Measurements from ENCODE around the gene SMARCC2. TPM values are rescaled to one million over a fixed set of nuclear protein-coding genes. Genes with fewer than 3 reads are reported as not detected.

Gene SMARCC2
- 47.4 and 50.4 TPM in 2 replicates for total RNA-seq

GRCh38 chr12:56189099-56189917, at the start of gene SMARCC2:
Gene SMARCC2, minus strand, starts transcription at chr12:56189483. Its CDS starts 22 bp downstream, at chr12:56189461.

GRCh38 chr12:56229916-56230431, 40.7 kb upstream of the SMARCC2 start, which contains the start of gene SLC39A5:
Gene SLC39A5, plus strand, starts transcription at chr12:56230051. Its CDS starts 1,224 bp downstream, at chr12:56231275.

GRCh38 chr12:56224102-56224701, 34.9 kb upstream of the SMARCC2 start, which contains the start of gene NABP2:
Gene NABP2, plus strand, starts transcription at chr12:56224342. Its CDS starts 515 bp downstream, at chr12:56224857.

GRCh38 chr12:56221757-56222530, 32.7 kb upstream of the SMARCC2 start, which contains the start of gene RNF41:
Gene RNF41, minus strand, starts transcription at chr12:56221922. Its CDS starts 7,875 bp downstream, at chr12:56214047.

GRCh38 chr12:56158029-56158925, 31.0 kb downstream of the SMARCC2 start, which contains the start of gene MYL6:
Gene MYL6, plus strand, starts transcription at chr12:56158359. Its CDS starts 43 bp downstream, at chr12:56158402.

GRCh38 chr12:56152132-56152755, 37.0 kb downstream of the SMARCC2 start, which contains the start of gene MYL6B:
Gene MYL6B, plus strand, starts transcription at chr12:56152587. Its CDS starts 1,332 bp downstream, at chr12:56153919.

GRCh38 chr12:56127888-56128669, 61.2 kb downstream of the SMARCC2 start, which contains the start of gene ESYT1:
Gene ESYT1, plus strand, starts transcription at chr12:56128267. Its CDS starts 53 bp downstream, at chr12:56128320.

GRCh38 chr12:56117778-56118687, 71.2 kb downstream of the SMARCC2 start, which contains the start of gene ZC3H10:
Gene ZC3H10, plus strand, starts transcription at chr12:56118266. Its CDS starts 2,297 bp downstream, at chr12:56120563.

GRCh38 chr12:56116267-56117081, 72.8 kb downstream of the SMARCC2 start, which contains the start of gene RPL41:
Gene RPL41, plus strand, starts transcription at chr12:56116633.

Other genes starting within 250 kb of the SMARCC2 start
- gene PMEL, start 223.4 kb downstream of the SMARCC2 start, total RNA-seq, result 0.26 and 1.2 TPM in 2 replicates
- gene CDK2, start 222.7 kb downstream of the SMARCC2 start, total RNA-seq, result 14.1 and 27.6 TPM in 2 replicates
- gene RAB5B, start 215.4 kb downstream of the SMARCC2 start, total RNA-seq, result 40.0 and 62.2 TPM in 2 replicates
- gene SUOX, start 192.2 kb downstream of the SMARCC2 start, total RNA-seq, result 9.2 and 12.0 TPM in 2 replicates
- gene IKZF4, start 168.4 kb downstream of the SMARCC2 start, total RNA-seq, result 1.1 and 2.5 TPM in 2 replicates
- 63.3 and 80.3 TPM in 2 replicates for gene RPS26, start 147.6 kb downstream of the SMARCC2 start, total RNA-seq
- 0.19 and 3.6 TPM in 2 replicates for gene ERBB3, start 109.3 kb downstream of the SMARCC2 start, total RNA-seq
- 129 and 141 TPM in 2 replicates for gene PA2G4, start 84.9 kb downstream of the SMARCC2 start, total RNA-seq
- 3,729 and 3,955 TPM in 2 replicates for gene RPL41, start 72.8 kb downstream of the SMARCC2 start, total RNA-seq
- gene ZC3H10, start 71.2 kb downstream of the SMARCC2 start, total RNA-seq, result 6.8 and 7.9 TPM in 2 replicates
- gene ESYT1, start 61.2 kb downstream of the SMARCC2 start, total RNA-seq, result 209 and 236 TPM in 2 replicates
- 93.8 and 98.2 TPM in 2 replicates for gene MYL6B, start 36.9 kb downstream of the SMARCC2 start, total RNA-seq
- 3,015 and 3,100 TPM in 2 replicates for gene MYL6, start 31.1 kb downstream of the SMARCC2 start, total RNA-seq
- 109 and 127 TPM in 2 replicates for gene RNF41, start 32.4 kb upstream of the SMARCC2 start, total RNA-seq
- gene NABP2, start 34.9 kb upstream of the SMARCC2 start, total RNA-seq, result 31.9 and 33.2 TPM in 2 replicates
- gene SLC39A5, start 40.6 kb upstream of the SMARCC2 start, total RNA-seq, result 0.25 TPM in 1 of 2 replicates, not detected in the other
- 16.8 and 18.5 TPM in 2 replicates for gene ANKRD52, start 68.9 kb upstream of the SMARCC2 start, total RNA-seq
- 8.6 TPM in 2 replicates for gene COQ10A, start 77.5 kb upstream of the SMARCC2 start, total RNA-seq
- gene CS, start 110.8 kb upstream of the SMARCC2 start, total RNA-seq, result 82.7 and 94.0 TPM in 2 replicates
- gene CNPY2, start 126.5 kb upstream of the SMARCC2 start, total RNA-seq, result 78.8 and 85.5 TPM in 2 replicates
- 16.9 and 21.1 TPM in 2 replicates for gene PAN2, start 144.5 kb upstream of the SMARCC2 start, total RNA-seq
- 0.12 TPM in 1 of 2 replicates, not detected in the other for gene IL23A, start 149.4 kb upstream of the SMARCC2 start, total RNA-seq
- 172 and 185 TPM in 2 replicates for gene STAT2, start 170.6 kb upstream of the SMARCC2 start, total RNA-seq
- gene APOF, start 173.4 kb upstream of the SMARCC2 start, total RNA-seq, result not detected in 2 replicates

Data from aortic smooth muscle cell (primary cell).